GM04504 (cell line): ENCODE data around the gene ARF6.
"Not testable (repeated sequence)": the region's sequence is repeated elsewhere in the genome, so short reads cannot be mapped to it uniquely, and the experiment has no call there.

Source experiments
- DNase-seq: peaks from one replicate; pipeline ENCODE4 v3.0.0-alpha.2; 2012; ENCODE audit warnings: low read depth

ARF6 gene

GRCh38 chr14:49892636-49893308, at the start of gene ARF6:
TSS of gene ARF6 (plus strand) at chr14:49893082. CDS start at chr14:49893737, 655 bp downstream.
- DNase-seq, result peak; percentile 95

GRCh38 chr14:49849213-49849847, 43.6 kb upstream of the ARF6 start:
- DNase-seq, result no peak

- DNase-seq, result no peak
Measured at GRCh38 chr14:49851813-49852212, 41.1 kb upstream of the ARF6 start.

- peak; percentile 72 for DNase-seq
Measured at GRCh38 chr14:49852301-49853157, 40.4 kb upstream of the ARF6 start, which contains the start of gene NEMF. TSS of gene NEMF (minus strand) at chr14:49852788. CDS start at chr14:49852753, 35 bp downstream.

- no peak for DNase-seq
Measured at GRCh38 chr14:49853158-49853477, 39.8 kb upstream of the ARF6 start.

- peak; percentile 65 for DNase-seq
Measured at GRCh38 chr14:49853572-49854375, 39.1 kb upstream of the ARF6 start.

- DNase-seq, result no peak
Measured at GRCh38 chr14:49857427-49858003, 35.4 kb upstream of the ARF6 start.

GRCh38 chr14:49858383-49858782, 34.5 kb upstream of the ARF6 start:
- DNase-seq, result no peak

GRCh38 chr14:49860988-49861698, 31.7 kb upstream of the ARF6 start:
- no peak for DNase-seq

GRCh38 chr14:49861699-49862088, 31.2 kb upstream of the ARF6 start:
- DNase-seq, result peak; percentile 70

- DNase-seq, result peak; percentile 74
Measured at GRCh38 chr14:49862089-49862673, 30.7 kb upstream of the ARF6 start.

- no peak for DNase-seq
Measured at GRCh38 chr14:49863487-49864281, 29.2 kb upstream of the ARF6 start.

- peak; percentile 28 for DNase-seq
Measured at GRCh38 chr14:49865431-49865859, 27.4 kb upstream of the ARF6 start.

GRCh38 chr14:49867831-49868719, 24.8 kb upstream of the ARF6 start:
- DNase-seq, result peak; percentile 85

GRCh38 chr14:49868720-49869114, 24.2 kb upstream of the ARF6 start:
- no peak for DNase-seq

- no peak for DNase-seq
Measured at GRCh38 chr14:49870908-49871307, 22.0 kb upstream of the ARF6 start.

- not testable (repeated sequence) for DNase-seq
Measured at GRCh38 chr14:49873548-49873947, 19.3 kb upstream of the ARF6 start.

GRCh38 chr14:49875640-49876198, 17.2 kb upstream of the ARF6 start:
- DNase-seq, result no peak
